Uterus (tissue), 2 donors: ENCODE measurements around the gene TTI1.

Experiments used
- POLR2A ChIP-seq, 2 donors: fragments of 450-650 bp; IDR thresholded peaks; one replicate each; pipeline ENCODE4 v1.6.1; 2016; ENCODE audit warnings: antibody characterized with exemption in 2 of 2, mild to moderate bottlenecking in 1 of 2, moderate library complexity in 1 of 2
- TF ChIP-seq, protein P1 (sequence below), 4 experiments: fragments of 200-600 bp in 2 of 4; fragments of 450-650 bp in 2 of 4; sonication (generic) in 2 of 4; IDR thresholded peaks; one replicate each; pipeline ENCODE4 v1.5.1; 2016 to 2019; ENCODE audit warnings: antibody characterized with exemption in 4 of 4, mild to moderate bottlenecking in 2 of 4, moderate library complexity in 1 of 4

- no peak for TF ChIP-seq POLR2A (IDR thresholded peaks at IDR 0.05)
- TF ChIP-seq, protein P1, sequence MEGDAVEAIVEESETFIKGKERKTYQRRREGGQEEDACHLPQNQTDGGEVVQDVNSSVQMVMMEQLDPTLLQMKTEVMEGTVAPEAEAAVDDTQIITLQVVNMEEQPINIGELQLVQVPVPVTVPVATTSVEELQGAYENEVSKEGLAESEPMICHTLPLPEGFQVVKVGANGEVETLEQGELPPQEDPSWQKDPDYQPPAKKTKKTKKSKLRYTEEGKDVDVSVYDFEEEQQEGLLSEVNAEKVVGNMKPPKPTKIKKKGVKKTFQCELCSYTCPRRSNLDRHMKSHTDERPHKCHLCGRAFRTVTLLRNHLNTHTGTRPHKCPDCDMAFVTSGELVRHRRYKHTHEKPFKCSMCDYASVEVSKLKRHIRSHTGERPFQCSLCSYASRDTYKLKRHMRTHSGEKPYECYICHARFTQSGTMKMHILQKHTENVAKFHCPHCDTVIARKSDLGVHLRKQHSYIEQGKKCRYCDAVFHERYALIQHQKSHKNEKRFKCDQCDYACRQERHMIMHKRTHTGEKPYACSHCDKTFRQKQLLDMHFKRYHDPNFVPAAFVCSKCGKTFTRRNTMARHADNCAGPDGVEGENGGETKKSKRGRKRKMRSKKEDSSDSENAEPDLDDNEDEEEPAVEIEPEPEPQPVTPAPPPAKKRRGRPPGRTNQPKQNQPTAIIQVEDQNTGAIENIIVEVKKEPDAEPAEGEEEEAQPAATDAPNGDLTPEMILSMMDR (IDR thresholded peaks at IDR 0.05), result no peak
Observed at GRCh38 chr20:37968841-37969401, 64.3 kb downstream of the TTI1 start.
